ENCODE measurements around the gene ARHGAP20.

The ARHGAP20 gene

DNA sequence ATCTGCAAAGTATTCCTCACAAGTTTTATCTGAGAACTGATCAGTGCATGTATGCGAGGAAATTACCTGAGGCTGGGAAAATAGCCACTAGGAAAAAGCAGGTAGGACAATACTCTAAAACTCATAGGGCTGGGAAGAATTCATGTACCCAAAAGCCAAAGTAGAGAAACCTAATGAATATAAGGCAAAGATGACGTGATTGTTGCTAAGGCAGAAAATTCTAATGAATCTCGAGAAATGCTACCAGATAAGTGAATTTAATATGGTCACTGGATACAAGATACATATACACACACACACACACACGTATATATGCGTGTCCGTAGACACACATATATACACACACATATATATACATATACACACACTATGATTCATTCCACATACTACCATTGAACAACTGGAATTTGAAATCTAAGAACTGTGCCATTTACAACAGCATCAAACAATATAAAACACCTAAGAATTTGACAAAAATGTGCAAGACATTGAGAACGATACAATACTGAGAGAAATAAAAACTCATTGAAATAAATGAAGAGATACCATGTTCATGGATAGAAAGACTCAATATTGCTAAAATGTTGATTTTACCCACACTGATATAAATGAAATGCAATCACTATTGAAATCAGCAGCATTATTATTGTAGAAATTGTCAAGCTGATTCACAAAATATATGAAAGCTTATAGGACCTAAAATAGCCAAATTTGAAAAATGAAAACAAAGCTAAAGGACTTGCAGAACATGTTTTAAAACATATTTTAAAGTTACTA lies 46.4 kb downstream of the ARHGAP20 start:
- Histone ChIP-seq H2AFZ (ENCODE audit: low read depth, low read length) (no peak overlapping the region), H3K27ac (ENCODE audit: low read length) (no peak overlapping the region), H3K79me2 (ENCODE audit: low read length) (no peaks in the 10 kb centered on the region), H3K4me1 (ENCODE audit: low read length) (no peaks in the 10 kb centered on the region), H3K9ac (ENCODE audit: low read length) (no peak overlapping the region), H3K4me2 (ENCODE audit: low read length) (no peak overlapping the region), H3K9me3 (ENCODE audit: insufficient read depth, low read length) (no peaks in the 10 kb centered on the region), H3K4me3 (ENCODE audit: low read length) (no peak overlapping the region), H3K27me3 (ENCODE audit: low read depth, low read length) (no peaks in the 10 kb centered on the region), H4K20me1 (ENCODE audit: insufficient read depth, low read length) (no peaks in the 10 kb centered on the region), H3K36me3 (replicated peaks; ENCODE audit: low read depth, low read length) (no peaks in the 10 kb centered on the region)
- TF ChIP-seq EZH2phosphoT487 (IDR thresholded peaks at IDR 0.05; ENCODE audit: low read depth): no peak
- TF ChIP-seq, protein P1, sequence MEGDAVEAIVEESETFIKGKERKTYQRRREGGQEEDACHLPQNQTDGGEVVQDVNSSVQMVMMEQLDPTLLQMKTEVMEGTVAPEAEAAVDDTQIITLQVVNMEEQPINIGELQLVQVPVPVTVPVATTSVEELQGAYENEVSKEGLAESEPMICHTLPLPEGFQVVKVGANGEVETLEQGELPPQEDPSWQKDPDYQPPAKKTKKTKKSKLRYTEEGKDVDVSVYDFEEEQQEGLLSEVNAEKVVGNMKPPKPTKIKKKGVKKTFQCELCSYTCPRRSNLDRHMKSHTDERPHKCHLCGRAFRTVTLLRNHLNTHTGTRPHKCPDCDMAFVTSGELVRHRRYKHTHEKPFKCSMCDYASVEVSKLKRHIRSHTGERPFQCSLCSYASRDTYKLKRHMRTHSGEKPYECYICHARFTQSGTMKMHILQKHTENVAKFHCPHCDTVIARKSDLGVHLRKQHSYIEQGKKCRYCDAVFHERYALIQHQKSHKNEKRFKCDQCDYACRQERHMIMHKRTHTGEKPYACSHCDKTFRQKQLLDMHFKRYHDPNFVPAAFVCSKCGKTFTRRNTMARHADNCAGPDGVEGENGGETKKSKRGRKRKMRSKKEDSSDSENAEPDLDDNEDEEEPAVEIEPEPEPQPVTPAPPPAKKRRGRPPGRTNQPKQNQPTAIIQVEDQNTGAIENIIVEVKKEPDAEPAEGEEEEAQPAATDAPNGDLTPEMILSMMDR (IDR thresholded peaks at IDR 0.05; ENCODE audit: low read depth, low read length): no peak

DNA sequence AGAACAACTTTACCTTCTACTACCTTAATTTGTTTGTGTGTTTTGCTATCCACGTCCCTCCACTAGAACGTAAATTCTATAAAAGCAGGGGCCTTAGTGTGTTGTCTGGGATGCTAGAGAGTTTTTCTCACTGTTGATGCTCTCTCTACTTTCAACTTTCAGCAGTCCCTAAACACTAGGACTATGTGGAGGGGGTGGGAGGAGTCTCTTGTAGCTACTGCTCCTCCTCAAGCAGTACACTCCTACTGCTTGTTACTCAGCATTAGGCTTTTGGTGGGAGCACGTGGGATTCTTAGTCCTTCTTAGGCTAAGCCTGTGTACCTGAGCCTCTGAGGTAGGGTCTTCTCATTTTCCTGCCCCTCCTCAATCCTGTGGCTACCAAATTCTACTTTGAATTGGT lies 56.3 kb downstream of the ARHGAP20 start:
- TF ChIP-seq EZH2phosphoT487 (IDR thresholded peaks at IDR 0.05; ENCODE audit: low read depth): no peak
- TF ChIP-seq, protein P1 (IDR thresholded peaks at IDR 0.05; ENCODE audit: low read depth, low read length): no peak
- Histone ChIP-seq H3K4me2 (ENCODE audit: low read length) (no peak overlapping the region), H3K79me2 (ENCODE audit: low read length) (no peaks in the 10 kb centered on the region), H3K9me3 (ENCODE audit: insufficient read depth, low read length) (no peaks in the 10 kb centered on the region), H3K27me3 (ENCODE audit: low read depth, low read length) (no peaks in the 10 kb centered on the region), H3K4me1 (ENCODE audit: low read length) (no peaks in the 10 kb centered on the region), H3K9ac (ENCODE audit: low read length) (no peak overlapping the region), H2AFZ (ENCODE audit: low read depth, low read length) (no peak overlapping the region), H3K4me3 (ENCODE audit: low read length) (no peak overlapping the region), H4K20me1 (ENCODE audit: insufficient read depth, low read length) (no peaks in the 10 kb centered on the region), H3K27ac (ENCODE audit: low read length) (no peak overlapping the region), H3K36me3 (replicated peaks; ENCODE audit: low read depth, low read length) (no peaks in the 10 kb centered on the region)

DNA sequence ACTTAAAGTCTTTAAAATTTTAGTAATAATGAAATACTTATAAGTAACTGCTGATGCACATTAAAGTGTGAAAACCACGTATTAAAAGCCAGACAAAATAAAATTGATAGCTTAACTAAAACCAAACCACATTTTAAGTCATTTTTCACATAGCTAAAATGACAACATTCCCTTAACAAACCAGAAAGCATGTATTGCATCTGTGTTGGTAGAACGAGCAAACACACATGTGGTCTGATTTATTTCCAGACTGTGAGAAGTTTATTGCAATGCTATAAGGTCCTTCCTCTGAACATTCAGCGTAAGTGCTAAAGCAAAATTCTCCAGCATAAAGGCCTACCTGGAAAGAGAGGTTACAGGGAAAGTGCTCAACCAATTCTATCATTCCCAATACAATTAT lies 57.8 kb downstream of the ARHGAP20 start:
- no peaks in the 10 kb centered on the region for H3K79me2 ChIP-seq (ENCODE audit: low read length)
- H3K27me3 ChIP-seq (ENCODE audit: low read depth, low read length): 0 out of 2 replicates have a peak, but pooled peaks cover 3% of the 10 kb centered on the region

DNA sequence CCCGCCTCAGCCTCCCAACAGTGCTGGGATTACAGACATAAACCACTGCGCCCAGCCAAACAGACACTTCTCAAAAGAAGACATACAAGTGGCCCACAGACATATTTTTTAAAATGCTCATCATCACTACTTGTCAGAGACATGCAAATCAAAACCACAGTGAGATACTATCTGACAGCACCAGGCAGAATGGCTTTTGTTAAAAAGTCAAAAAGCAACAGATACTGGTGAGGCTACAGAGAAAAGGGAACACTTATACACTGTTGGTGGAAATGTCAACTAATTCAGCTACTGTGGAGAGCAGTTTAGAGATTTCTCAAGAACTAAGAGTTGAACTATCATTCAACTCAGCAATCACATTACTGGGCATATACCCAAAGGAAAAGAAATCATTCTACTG lies 67.0 kb downstream of the ARHGAP20 start:
- no peaks in the 10 kb centered on the region for H4K20me1 ChIP-seq (ENCODE audit: insufficient read depth, low read length)
- H3K4me1 ChIP-seq (ENCODE audit: low read length): no peaks in the 10 kb centered on the region
- no peak overlapping the region for H3K9ac ChIP-seq (ENCODE audit: low read length)
- no peaks in the 10 kb centered on the region for H3K36me3 ChIP-seq (replicated peaks; ENCODE audit: low read depth, low read length)
- no peak overlapping the region for H3K27ac ChIP-seq (ENCODE audit: low read length)
- H3K79me2 ChIP-seq (ENCODE audit: low read length): no peaks in the 10 kb centered on the region
- no peak for TF ChIP-seq EZH2phosphoT487 (IDR thresholded peaks at IDR 0.05; ENCODE audit: low read depth)
- no peak overlapping the region for H3K4me3 ChIP-seq (ENCODE audit: low read length)
- H2AFZ ChIP-seq (ENCODE audit: low read depth, low read length): no peak overlapping the region
- no peak overlapping the region for H3K4me2 ChIP-seq (ENCODE audit: low read length)
- H3K27me3 ChIP-seq (ENCODE audit: low read depth, low read length): 0 out of 2 replicates have a peak, but pooled peaks cover 6% of the 10 kb centered on the region
- no peaks in the 10 kb centered on the region for H3K9me3 ChIP-seq (ENCODE audit: insufficient read depth, low read length)

More for the DNA sequence above, 57.8 kb downstream of the ARHGAP20 start:
- Histone ChIP-seq H3K4me3 (ENCODE audit: low read length) (no peak overlapping the region), H4K20me1 (ENCODE audit: insufficient read depth, low read length) (no peaks in the 10 kb centered on the region), H3K4me2 (ENCODE audit: low read length) (no peak overlapping the region), H3K4me1 (ENCODE audit: low read length) (no peaks in the 10 kb centered on the region), H3K27ac (ENCODE audit: low read length) (no peak overlapping the region), H3K36me3 (replicated peaks; ENCODE audit: low read depth, low read length) (no peaks in the 10 kb centered on the region), H2AFZ (ENCODE audit: low read depth, low read length) (no peak overlapping the region), H3K9me3 (ENCODE audit: insufficient read depth, low read length) (no peaks in the 10 kb centered on the region), H3K9ac (ENCODE audit: low read length) (no peak overlapping the region)
- no peak for TF ChIP-seq EZH2phosphoT487 (IDR thresholded peaks at IDR 0.05; ENCODE audit: low read depth)
- TF ChIP-seq, protein P1 (IDR thresholded peaks at IDR 0.05; ENCODE audit: low read depth, low read length): no peak
